ENCODE measurements around the gene NFKBIE. TPM values are rescaled to one million over a fixed set of nuclear protein-coding genes. Genes with fewer than 3 reads are reported as not detected.

The NFKBIE gene
- polyA plus RNA-seq, 1 donor (not counting 4 experiments of a cell fraction or from before 2014, with no cell fraction given): 7.3 TPM

DNA sequence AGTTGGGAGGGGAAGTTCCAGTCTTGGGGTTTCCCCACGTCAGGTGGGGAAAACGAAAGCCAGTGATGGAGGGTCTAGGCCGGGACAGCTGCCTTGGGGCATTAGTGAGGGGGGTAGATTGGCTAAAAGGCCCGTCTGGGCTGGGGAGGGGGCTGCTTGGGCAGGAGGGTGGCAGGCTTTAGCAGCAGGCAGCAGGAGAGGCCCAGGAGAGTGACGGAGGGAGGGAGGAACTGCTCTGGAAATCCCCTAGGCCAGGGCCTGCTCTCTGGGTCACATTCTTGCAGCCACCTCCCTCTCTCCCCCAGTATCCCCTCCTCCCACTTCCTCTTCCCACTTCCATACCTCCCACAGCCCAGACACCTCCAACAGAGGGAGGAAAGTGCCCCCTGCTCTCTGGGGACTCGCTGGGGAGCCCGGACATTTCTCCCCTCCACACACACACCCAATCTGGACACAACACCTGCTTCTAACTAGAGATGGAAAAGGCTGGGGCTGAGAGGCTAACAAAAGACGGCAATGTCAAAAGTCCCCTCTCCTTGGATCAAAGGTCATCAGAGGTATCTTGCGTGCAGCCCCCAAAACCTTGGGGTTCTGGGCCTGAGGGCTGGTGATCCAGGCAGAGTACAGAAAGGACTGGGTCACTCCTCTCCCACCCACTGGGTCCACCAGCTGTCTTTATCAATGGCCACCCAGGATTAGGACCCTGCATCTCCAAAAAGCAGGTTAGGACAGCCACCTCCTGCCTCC is 1.8 kb downstream of the NFKBIE start:
- TF ChIP-seq, protein P1, sequence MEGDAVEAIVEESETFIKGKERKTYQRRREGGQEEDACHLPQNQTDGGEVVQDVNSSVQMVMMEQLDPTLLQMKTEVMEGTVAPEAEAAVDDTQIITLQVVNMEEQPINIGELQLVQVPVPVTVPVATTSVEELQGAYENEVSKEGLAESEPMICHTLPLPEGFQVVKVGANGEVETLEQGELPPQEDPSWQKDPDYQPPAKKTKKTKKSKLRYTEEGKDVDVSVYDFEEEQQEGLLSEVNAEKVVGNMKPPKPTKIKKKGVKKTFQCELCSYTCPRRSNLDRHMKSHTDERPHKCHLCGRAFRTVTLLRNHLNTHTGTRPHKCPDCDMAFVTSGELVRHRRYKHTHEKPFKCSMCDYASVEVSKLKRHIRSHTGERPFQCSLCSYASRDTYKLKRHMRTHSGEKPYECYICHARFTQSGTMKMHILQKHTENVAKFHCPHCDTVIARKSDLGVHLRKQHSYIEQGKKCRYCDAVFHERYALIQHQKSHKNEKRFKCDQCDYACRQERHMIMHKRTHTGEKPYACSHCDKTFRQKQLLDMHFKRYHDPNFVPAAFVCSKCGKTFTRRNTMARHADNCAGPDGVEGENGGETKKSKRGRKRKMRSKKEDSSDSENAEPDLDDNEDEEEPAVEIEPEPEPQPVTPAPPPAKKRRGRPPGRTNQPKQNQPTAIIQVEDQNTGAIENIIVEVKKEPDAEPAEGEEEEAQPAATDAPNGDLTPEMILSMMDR (optimal IDR thresholded peaks at IDR 0.05 in 1 of 3, IDR thresholded peaks at IDR 0.05 in 1 of 3, conservative IDR thresholded peaks at IDR 0.05 in 1 of 3; ENCODE audit: extremely low read depth in 1 of 3, insufficient read depth in 2 of 3, low read length in 3 of 3): no peak
- no peak for TF ChIP-seq EZH2 (IDR thresholded peaks at IDR 0.05; ENCODE audit: low read length)
- Histone ChIP-seq H3K9me3 (ENCODE audit: control insufficient read depth, low read depth, low read length) (no peaks in the 10 kb centered on the region), H2AFZ (ENCODE audit: control insufficient read depth, low read length) (no peak overlapping the region), H3K36me3 (ENCODE audit: control insufficient read depth in 2 of 2, extremely low read depth in 1 of 2, insufficient read depth in 2 of 2, low read length in 2 of 2) (peaks cover 15 to 17% of the 10 kb centered on the region in 2 experiments), H3K4me2 (ENCODE audit: control insufficient read depth, extremely low read depth, insufficient read depth, low read depth, low read length) (peak overlapping the region; percentile 89), H3K27ac (ENCODE audit: control insufficient read depth, insufficient read depth, low read length) (peak overlapping the region; percentile 30), H3K79me2 (ENCODE audit: control insufficient read depth, insufficient read depth, low read length) (peaks cover 26% of the 10 kb centered on the region), H3K9me1 (ENCODE audit: control insufficient read depth, extremely low read depth, insufficient read depth, low read length) (no peaks in the 10 kb centered on the region), H4K20me1 (ENCODE audit: control insufficient read depth, extremely low read depth, insufficient read depth, low read length) (peaks cover 1% of the 10 kb centered on the region), H3K9ac (ENCODE audit: control insufficient read depth, extremely low read depth, insufficient read depth, low read length) (peak overlapping the region; percentile 86), H3K27me3 (ENCODE audit: control insufficient read depth, extremely low read depth, insufficient read depth, low read length) (peaks cover 2% of the 10 kb centered on the region), H3K4me1 (ENCODE audit: control insufficient read depth, extremely low read depth, insufficient read depth, low read length) (peaks cover 26% of the 10 kb centered on the region), H3K4me3 (ENCODE audit: control insufficient read depth in 2 of 3, extremely low read depth in 1 of 3, insufficient read depth in 2 of 3, low read depth in 1 of 3, low read length in 3 of 3) (peak overlapping the region; percentile 63 to 80 (median 69))
- no peak for DNase-seq (ENCODE audit: low read depth, low spot score)
- dilution Hi-C loops (cut with MboI; ENCODE audit: extremely low pct_ligation_motif_present, low sequenced_read_pairs): no loop called here
- FAIRE-seq: no peak

DNA sequence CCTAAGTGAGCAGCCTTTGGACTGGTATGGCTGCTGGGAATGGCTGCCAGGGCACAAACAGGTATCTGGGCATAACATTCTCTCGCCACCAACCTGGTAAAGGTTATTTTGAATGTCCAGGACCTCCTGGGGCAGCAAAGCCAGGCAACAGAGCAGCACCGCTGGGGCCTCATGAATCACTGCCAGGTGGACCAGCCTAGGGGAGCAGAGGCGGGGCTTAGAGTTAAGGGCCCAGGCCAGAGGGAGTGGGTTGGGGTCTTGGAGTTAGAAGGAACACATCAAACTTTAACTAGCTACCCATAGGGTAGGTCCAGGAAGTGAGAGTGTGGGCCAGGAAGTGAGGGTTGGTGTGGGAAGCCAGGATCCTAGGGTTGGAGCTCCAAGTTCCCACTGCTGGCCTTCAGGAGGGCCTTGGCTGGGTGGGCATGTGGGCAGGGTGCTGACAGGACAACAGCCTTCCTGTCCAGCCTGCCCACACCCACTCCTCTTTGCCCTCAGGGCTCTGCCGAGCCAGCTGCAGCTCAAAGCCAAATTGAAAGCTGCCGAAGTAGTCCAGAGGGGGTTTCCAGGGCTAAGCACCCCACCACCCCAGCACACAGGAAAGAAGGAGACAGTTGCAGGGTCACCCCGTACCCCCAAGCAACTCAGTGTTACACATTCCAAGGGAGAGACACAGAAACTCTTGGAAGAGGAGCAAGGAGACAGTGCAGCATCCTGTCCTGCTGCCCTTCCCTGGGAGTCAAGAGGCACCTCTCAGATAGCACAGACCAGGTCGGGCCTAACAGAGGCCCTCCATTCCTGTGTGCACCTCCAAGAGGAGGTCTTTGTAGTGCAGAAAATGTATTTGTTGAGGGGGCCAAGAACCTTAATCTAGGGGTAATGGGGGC is 2.6 kb downstream of the NFKBIE start:
- Histone ChIP-seq H3K4me3 (ENCODE audit: control insufficient read depth in 2 of 3, extremely low read depth in 1 of 3, insufficient read depth in 2 of 3, low read depth in 1 of 3, low read length in 3 of 3) (peak overlapping the region; percentile 63 to 80 (median 69)), H3K9ac (ENCODE audit: control insufficient read depth, extremely low read depth, insufficient read depth, low read length) (peak overlapping the region; percentile 86), H3K9me1 (ENCODE audit: control insufficient read depth, extremely low read depth, insufficient read depth, low read length) (no peaks in the 10 kb centered on the region), H3K27me3 (ENCODE audit: control insufficient read depth, extremely low read depth, insufficient read depth, low read length) (no peaks in the 10 kb centered on the region), H3K4me2 (ENCODE audit: control insufficient read depth, extremely low read depth, insufficient read depth, low read depth, low read length) (peak overlapping the region; percentile 89), H3K36me3 (ENCODE audit: control insufficient read depth in 2 of 2, extremely low read depth in 1 of 2, insufficient read depth in 2 of 2, low read length in 2 of 2) (peaks cover 17 to 20% of the 10 kb centered on the region in 2 experiments), H3K27ac (ENCODE audit: control insufficient read depth, insufficient read depth, low read length) (peak overlapping the region; percentile 19), H3K9me3 (ENCODE audit: control insufficient read depth, low read depth, low read length) (no peaks in the 10 kb centered on the region), H4K20me1 (ENCODE audit: control insufficient read depth, extremely low read depth, insufficient read depth, low read length) (no peaks in the 10 kb centered on the region), H3K79me2 (ENCODE audit: control insufficient read depth, insufficient read depth, low read length) (peaks cover 26% of the 10 kb centered on the region), H3K4me1 (ENCODE audit: control insufficient read depth, extremely low read depth, insufficient read depth, low read length) (peaks cover 26% of the 10 kb centered on the region), H2AFZ (ENCODE audit: control insufficient read depth, low read length) (no peak overlapping the region)
- TF ChIP-seq, protein P1 (optimal IDR thresholded peaks at IDR 0.05 in 1 of 3, IDR thresholded peaks at IDR 0.05 in 1 of 3, conservative IDR thresholded peaks at IDR 0.05 in 1 of 3; ENCODE audit: extremely low read depth in 1 of 3, insufficient read depth in 2 of 3, low read length in 3 of 3): no peak
- TF ChIP-seq EZH2 (IDR thresholded peaks at IDR 0.05; ENCODE audit: low read length): no peak
- no peak for DNase-seq (ENCODE audit: low read depth, low spot score)
- no peak for FAIRE-seq
- dilution Hi-C loops (cut with MboI; ENCODE audit: extremely low pct_ligation_motif_present, low sequenced_read_pairs): no loop called here
